ENCODE data around the gene DKK2.
A peak's percentile ranks its signal among the peaks of the same experiment; 100 is the strongest.

DKK2 gene

DNA sequence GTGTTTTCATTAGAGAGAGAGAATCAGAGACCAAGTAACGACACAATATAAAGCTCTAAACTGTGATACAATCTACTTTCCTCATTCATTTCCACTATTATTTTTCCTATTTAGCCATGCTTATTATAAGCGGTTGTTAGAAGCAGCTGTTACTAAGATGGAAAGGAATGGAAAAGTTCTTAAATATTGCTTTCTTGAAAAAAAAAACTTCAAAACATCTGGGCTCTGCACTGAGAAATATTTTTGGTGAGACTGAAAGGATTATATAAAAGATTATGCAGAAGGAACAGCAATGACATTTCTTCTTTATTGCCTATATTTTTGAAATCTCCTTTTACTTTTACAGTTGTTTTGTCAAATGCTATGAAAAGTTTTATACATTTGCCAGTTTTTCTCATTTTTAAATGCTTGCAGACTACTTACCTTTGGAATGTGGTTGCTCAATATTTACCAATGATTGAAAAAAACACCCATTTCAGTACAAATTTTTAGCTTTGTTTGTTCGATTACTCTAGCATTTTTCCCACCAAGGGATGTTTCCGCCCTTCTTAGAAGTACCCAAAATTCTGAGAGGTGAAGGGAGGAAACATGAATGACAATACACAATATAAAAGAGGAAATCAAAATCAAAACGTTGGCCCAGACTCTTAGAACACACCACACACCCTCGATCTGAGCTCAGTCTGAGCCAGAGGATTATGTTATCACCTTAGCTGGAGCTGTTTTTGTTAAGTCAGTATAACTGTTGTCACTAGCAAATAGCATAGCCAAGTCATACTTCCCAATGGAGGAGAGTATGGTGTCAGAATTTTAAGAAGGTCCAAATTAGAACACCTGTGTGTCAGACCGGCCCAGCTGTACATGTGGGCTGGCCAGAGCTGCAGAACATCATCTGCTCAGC is 18.4 kb downstream of the DKK2 start:
- no peak for DNase-seq (ENCODE audit: low spot score)

GRCh38 chr4:107011312-107011711 is 24.8 kb downstream of the DKK2 start:
- DNase-seq (ENCODE audit: low spot score): no peak

DNA sequence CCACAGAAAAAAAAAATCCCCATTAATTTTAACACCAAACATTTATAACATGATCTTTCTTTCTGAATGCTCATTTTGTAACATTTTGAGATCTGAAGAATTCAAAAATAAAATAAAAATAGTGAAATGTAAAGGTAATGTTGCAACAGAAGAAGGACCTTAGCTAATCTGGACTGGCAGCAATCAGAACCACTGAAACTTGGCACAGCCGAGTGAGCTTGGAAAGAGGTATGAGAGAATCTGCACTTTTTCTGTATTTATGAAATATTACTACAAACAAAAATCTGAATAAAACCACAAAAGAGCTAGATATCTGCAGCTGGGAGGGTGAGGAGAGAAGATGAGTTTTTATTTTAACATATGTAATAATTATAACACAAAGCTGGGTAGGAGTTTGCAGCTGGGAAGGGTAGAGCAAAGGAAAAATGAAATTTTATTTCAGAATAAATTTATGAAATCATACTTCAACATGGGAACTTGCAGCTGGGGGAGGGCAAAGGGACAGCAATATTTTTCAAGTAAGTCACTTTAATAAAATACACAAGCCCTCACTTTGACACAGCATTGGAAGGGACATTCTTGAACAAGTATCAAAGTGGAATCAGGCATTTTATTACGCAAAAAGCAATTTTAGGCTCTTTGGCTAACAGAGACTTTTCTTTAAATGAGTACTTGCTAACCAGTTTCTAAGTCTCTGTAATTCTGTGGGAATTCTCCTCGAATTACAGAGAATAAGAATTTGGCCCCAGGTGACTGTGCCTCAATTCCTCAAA is 26.7 kb downstream of the DKK2 start:
- no peak for DNase-seq (ENCODE audit: low spot score)

- DNase-seq (ENCODE audit: low spot score): no peak
Measured at GRCh38 chr4:107008115-107008514, 28.0 kb downstream of the DKK2 start.

GRCh38 chr4:107006218-107006617 is 29.9 kb downstream of the DKK2 start:
- no peak for DNase-seq (ENCODE audit: low spot score)

DNA sequence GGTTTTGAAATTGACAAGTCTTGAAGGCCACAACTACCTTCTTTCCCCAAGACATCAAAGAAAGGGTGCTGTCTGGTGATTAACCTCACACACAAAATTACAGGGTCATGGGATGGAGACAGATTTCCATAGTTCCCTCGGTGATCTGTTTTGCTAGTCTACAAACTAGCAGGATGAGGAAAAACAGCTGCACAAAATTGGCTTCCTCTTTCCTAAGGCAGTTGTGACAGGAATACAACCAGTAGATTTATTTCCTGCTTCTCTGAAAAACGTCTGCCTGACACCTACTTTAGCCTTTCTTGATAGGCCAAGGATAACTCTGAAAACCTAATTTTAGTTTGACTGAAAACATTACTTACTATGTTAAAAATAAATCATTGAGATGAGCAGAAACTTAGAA is 39.6 kb downstream of the DKK2 start:
- DNase-seq (ENCODE audit: low spot score): no peak

DNA sequence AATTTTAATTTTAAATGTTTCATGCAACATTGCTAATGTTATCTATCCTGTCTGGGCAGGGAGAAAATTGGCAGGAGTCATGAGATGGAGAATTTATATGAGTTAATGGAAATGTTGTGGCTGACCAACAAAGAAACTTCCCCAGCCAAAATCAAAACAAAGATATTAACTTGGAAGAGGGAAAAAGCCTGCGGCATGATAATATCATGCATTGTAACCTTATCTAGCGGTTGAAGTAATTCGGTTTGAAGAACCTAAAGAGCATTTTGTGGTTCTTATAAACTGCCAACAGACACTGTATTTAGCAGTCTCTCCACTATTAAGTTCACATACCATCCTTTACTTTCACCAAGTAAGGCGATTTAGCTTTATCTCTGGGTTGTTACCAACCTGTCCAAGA is 42.3 kb downstream of the DKK2 start:
- DNase-seq (ENCODE audit: low spot score): peak; percentile 12

GRCh38 chr4:106987311-106987710 is 48.8 kb downstream of the DKK2 start:
- no peak for DNase-seq (ENCODE audit: low spot score)

DNA sequence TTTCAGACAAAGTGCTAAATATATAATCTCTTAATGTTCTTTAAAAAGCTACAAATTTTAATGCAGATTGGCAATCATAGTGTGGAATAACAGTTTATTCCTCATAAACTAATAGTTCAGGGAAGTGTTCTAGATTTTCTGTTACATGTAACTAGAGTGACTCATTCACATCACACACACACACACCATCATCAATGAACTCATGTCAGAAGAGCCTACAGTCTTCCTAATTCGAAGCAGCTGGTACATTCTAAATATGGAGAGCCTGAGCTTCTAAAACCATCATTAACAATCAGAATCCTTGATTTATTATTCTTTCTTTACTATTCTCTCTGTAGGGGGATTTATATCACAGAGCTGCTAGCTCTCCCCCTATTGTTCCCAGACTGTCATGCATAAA is 49.6 kb downstream of the DKK2 start:
- peak; percentile 24 for DNase-seq (ENCODE audit: low spot score)

DNA sequence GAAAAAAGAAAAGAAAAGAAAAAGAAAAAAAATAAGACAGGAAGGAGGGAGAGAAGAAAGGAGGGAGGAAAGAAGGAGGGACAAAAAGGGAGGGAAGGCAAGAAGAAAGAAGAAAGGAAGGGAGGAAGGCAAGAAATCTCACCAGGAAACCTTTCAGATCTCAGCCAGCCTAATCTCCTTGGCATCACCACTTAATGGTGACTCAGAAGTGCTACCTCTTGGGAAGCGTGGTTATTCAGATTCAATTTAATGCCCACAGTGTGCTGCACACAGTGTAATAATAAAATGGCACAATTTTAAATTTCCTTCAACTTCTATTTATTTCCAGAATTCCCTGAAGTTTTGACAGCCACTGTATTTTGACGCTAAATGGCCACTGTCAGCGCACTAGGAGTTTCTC is 50.3 kb downstream of the DKK2 start:
- DNase-seq (ENCODE audit: low spot score): no peak

- DNase-seq (ENCODE audit: low spot score): no peak
Measured at GRCh38 chr4:106982711-106983211, 53.4 kb downstream of the DKK2 start.

GRCh38 chr4:106981431-106981830 is 54.7 kb downstream of the DKK2 start:
- DNase-seq (ENCODE audit: low spot score): no peak

- DNase-seq (ENCODE audit: low spot score): no peak
Measured at GRCh38 chr4:106979476-106979875, 56.6 kb downstream of the DKK2 start.

DNA sequence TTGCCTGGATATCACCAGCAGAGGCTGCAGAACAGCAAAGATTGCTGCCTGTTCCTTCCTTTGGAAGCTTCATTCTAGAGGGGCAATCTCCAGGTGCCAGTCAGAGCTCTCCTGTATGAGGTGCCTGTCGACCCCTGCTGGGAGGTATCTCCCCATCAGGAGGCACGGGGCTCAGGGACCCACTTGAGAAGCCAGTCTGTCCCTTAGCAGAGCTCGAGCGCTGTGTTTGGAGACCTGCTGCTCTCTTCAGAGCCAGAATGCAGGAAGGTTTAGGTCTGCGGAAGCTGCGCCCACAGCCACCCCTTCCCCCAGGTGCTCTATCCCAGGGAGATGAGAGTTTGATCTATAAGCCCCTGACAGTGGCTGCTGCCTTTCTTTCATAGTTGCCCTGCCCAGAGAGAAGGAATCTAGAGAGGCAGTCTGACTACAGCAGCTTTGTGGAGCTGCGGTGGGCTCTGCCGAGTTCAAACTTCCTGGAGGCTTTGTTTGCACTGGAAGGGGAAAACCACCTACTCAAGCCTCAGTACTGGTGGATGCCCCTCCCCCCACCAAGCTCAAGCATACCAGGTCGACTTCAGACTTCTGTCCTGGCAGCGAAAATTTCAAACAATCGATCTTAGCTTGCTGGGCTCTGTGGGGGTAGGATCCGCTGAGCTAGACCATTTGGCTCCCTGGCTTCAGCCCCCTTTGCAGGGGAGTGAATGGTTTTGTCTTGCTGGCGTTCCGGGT is 57.9 kb downstream of the DKK2 start:
- no peak for DNase-seq (ENCODE audit: low spot score)

- DNase-seq (ENCODE audit: low spot score): no peak
Measured at GRCh38 chr4:106971636-106972035, 64.5 kb downstream of the DKK2 start.

DNA sequence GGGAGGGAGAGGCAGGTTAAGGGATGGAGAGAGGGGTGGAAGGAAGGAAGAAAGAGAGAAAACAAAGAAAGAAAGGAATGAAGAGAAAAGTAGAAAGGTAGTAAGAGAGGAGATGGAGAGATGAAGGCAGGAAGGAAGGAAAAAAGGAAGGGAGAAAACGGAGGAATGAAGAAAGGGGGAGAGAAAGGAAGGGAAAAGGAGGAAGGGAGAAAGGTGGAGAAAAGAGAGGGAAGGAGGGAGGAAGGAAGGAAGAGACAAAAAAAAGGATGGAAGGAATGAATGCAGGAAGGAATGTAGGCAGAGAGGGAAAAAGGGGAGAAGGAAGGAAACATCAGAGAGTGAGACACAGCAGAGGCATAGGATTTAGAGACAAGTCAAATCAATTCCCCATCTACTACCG is 68.2 kb downstream of the DKK2 start:
- no peak for DNase-seq (ENCODE audit: low spot score)

- DNase-seq (ENCODE audit: low spot score): no peak
Measured at GRCh38 chr4:106953036-106953705, 82.9 kb downstream of the DKK2 start.

DNA sequence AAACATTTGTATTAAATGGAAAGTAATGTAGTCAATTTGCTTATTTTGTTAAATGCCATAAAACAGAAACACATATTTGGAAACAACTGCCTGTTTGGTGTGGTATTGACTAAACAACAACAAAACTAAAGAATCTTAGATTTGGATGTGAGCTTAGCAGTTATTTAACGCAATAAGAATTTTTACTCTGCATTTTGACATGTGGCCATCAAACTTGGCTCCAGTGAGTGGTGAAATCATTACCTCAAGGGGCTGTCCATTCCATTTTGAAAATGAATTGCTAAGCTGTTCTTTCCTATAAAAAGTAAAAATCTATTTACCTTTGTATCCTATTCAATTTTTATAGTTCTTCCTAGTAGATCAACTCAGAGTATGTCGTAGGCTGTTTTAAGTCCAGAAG is 84.2 kb downstream of the DKK2 start:
- no peak for DNase-seq (ENCODE audit: low spot score)

- no peak for DNase-seq (ENCODE audit: low spot score)
Measured at GRCh38 chr4:106941841-106942240, 94.3 kb downstream of the DKK2 start.

GRCh38 chr4:106930522-106930921 is 105.6 kb downstream of the DKK2 start:
- no peak for DNase-seq (ENCODE audit: low spot score)

DNA sequence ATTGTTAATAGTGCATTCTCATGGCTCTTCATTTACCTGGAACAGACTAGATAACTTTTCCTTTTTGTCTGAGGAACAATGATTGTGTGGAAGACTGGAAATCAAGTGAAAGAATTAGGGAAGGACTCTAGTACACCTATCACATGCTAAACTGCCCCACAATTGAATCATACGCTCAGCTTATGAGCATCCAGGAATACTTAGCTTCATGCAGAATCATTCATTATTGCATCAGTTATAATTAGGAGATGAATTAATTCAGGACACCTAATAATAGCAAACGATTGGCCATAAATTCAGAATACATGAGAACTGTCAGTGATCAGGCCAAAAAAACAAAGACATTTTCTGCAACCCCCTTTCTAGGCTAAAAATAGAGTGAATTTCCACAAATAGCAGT is 106.9 kb downstream of the DKK2 start:
- DNase-seq (ENCODE audit: low spot score): no peak

- DNase-seq (ENCODE audit: low spot score): no peak
Measured at GRCh38 chr4:106914223-106914622, 121.9 kb downstream of the DKK2 start.
